Stimulated activated CD4-positive, alpha-beta T cell treated with anti-CD3 and anti-CD28 coated beads, Interleukin-2, amount 100 ng/mL, for 24 hours (primary cell): ENCODE data around the gene GPN2.
"Not testable (repeated sequence)": the region's sequence is repeated elsewhere in the genome, so short reads cannot be mapped to it uniquely, and the experiment has no call there.

Experiments
- DNase-seq, 2 donors: peaks; one replicate each; pipeline ENCODE4 v3.0.0-alpha.2; 2020

GPN2 gene

DNA sequence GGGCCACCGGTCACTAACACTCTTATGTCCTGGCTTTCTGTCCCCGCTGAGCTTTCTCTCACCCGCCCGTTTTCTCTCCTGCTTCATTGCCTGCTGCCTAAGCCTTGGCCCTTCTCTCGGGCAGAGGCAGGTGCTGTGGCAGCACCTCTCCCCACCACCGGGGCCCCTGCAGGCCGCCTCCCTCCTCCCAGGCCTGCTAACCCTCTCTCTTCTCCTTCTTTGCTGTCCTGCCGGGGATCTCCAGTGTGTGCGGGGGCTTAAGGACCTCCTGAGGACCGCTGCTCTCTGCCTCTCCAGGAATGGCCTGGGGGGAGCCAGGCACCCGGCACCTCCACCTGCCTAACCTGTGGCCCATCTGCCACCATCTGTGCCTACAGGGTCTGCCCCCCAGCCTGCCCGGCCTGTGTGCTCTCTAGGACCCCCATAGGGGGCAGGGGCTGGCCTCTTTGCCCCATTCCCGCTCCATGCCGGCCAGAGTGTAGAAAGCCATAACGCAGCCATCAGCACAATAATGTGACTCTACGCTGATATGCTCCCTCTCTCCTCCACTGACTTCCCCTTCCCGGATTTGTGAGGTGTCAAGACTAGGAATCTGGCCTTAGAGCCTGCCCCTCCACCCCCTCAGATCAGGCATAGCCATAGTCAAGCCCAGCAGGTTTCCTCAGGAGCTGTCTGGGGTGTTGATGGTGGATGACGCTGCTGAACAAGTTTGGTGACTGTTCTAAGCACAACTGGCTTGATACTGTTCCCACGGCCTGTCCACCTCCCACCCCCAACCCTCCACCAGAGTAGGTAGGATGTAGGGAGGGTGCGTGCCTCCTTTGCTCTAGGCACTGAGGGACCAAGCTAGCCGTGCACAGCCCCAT is 33.2 kb downstream of the GPN2 start:
- no peak for DNase-seq

- DNase-seq = no peak
Observed at GRCh38 chr1:26856181-26856580, 33.9 kb downstream of the GPN2 start.

DNA sequence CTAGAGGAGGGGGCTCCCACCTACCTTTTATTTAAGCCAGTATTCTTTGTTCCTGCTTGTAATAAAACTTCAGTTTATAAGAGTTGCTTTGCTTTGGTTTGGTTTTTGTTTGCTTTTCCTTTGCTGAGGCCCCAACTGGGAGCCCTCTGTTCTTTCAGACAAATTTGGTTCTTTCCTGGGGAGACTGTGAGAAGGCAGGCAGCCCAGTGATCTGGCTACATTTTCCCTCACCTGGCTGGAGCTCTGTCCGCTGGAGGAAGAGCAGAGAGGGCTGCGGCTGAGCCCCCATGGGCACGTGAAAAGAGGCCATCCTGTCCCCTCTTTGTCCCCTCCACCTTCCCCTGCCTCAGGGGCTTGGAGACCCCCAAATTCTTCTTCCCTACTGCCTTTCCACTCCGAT is 34.4 kb downstream of the GPN2 start:
- DNase-seq = no peak

- no peak for DNase-seq
Observed at GRCh38 chr1:26854906-26855305, 35.2 kb downstream of the GPN2 start.

- DNase-seq = no peak
Observed at GRCh38 chr1:26853600-26853999, 36.5 kb downstream of the GPN2 start.

DNA sequence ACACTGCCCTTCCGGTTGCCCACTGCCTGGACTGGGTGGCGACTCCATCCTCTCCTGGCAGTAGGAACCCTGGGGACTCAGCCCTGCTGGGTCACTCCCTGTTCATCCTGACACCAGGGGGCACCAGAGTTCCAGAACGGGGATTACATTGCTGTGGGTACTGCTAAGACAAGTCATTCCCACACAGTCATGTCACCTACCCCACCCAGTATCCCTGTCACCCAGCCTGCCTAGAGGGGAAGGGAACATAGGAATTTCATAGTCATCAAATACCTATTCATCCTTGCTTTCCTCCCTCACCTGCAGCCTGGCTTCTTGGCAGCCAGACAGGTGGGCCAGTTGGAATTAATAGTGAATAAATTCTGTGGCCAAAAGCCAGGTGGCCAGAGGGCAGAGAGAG is 36.9 kb downstream of the GPN2 start:
- peak; percentile 87 to 89 for DNase-seq

- DNase-seq = no peak
Observed at GRCh38 chr1:26852701-26853100, 37.4 kb downstream of the GPN2 start.

- no peak for DNase-seq
Observed at GRCh38 chr1:26851106-26851684, 38.9 kb downstream of the GPN2 start.

DNA sequence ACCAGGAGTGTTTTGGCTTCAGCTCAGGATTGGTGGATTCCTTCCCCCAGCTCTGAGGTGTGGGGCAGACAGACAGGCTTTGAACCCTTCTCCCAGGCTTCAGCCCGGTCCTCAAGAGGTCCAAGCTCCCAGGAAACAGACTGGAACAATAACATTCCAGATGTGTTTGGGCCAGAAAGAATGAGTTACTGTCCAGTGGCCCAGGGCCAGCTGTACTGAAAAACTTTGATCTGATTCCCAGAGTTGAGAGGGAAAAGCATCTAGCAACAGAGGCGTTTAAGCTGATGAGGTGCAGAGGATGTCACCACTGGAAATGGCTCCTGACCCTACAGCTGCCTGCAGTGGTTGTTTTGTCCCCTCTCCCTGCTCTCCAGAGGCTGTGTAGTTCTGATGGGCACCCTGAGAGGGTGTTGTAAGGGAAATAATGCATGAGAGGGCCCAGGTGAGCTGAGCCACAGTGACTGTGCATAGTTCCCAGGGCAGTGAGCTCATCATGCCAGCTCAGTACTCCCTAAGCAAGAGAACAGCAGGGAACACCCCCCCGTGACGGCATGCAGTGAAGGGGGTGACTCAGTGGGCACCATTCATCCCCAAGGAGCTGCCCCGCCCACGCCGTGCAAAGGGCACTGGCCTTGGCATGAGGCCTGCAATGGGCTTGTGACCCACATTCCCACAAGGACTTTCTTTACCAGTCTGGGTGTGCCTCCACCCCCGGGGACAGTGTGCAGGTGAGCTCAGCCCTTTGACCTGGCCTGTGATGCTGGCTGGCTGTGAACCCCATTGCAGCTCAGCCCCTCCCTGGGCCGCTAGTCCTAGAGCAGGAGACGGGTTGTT is 40.9 kb downstream of the GPN2 start:
- DNase-seq = no peak

GRCh38 chr1:26848499-26848898 is 41.6 kb downstream of the GPN2 start:
- no peak for DNase-seq

- DNase-seq = not testable (repeated sequence)
Observed at GRCh38 chr1:26847826-26848225, 42.3 kb downstream of the GPN2 start.

DNA sequence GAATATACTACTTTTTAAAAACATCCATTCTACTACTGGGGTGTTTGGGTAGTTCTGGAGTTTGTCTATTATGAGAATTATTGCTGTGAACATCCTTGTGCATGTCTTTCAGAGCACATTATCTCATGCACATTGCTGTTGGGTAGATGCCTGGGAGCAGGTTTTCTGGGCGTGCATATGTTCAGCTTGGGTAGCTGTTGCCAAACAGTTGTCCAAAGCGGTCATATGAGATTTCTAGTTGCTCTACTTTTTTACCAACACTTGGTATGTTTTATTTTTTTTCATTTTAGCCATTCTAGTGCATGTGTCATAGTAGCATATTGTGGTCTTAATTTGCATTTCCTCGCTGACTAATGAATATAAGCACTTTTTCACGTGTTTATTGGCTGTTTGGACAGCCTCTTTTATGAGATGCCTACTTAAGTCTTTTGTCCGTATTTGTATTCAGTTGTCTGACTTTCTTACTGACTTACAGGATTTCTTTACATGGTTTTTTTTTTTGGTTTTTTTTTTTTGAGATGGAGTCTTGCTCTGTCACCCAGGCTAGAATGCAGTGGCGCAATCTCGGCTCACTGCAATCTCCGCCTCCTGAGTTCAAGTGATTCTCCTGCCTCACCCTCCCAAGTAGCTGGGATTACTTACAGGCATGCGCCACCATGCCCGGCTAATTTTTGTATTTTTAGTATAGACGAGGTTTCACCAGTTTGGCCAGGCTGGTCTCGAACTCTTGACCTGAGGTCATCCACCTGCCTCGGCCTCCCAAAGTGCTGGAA is 45.5 kb downstream of the GPN2 start:
- DNase-seq = no peak

DNA sequence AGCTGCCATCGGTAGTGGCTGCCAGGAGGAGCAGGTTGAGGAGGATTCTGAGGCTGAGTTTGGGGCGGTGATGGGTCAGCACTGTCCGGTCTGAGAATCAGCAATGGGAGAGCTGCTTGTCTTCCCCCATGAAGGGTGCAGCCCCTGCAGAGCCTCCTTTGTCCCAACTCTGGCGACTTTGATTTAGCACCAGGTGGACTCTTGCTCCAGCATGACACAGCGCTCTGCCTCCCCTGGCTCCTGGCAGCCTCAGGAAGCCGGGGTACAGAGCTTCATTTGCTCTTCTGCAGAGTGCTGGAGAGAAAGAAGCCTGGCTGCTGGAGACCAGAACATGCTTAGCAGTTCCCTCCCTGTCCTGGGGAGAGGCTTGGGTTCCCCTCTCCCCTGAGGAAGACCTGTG is 50.3 kb downstream of the GPN2 start:
- no peak for DNase-seq

DNA sequence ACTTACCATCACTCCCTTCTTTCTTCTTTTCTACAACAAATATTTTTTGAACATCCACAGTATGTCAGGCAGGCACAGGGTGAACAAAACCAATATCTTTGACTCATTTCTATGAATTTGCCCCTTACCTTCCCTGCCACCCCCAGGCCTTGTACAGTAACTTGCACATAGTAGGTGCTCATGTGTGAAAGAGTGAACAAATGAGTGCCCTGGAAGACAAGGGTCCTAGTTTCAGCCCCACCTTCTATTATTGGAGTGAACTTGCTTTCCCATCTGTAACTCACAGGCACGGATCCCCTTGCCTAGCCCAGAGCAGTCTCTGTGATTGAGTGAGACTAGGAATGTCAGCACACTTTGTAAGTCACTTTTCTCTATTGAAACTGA is 50.8 kb downstream of the GPN2 start:
- DNase-seq = no peak

GRCh38 chr1:26838474-26839338 is 51.4 kb downstream of the GPN2 start:
- peak; percentile 60 to 65 for DNase-seq

DNA sequence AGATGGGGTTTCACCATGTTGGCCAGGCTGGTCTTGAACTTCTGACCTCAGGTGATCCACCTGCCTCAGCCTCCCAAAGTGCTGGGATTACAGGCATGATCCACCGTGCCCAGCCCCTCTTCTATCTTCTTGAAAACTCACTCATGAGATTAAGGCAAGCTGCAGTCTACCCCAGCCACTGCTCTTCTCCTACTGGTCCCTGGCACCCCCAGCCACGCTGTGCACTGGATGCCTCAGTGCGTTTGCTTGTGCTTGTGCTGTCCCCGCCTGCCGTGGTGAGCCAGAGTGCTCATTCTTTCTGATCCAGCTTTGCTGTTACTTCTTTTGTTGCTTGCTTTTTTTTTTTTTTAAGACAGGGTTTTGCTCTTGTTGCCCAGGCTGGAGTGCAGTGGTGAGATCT is 52.4 kb downstream of the GPN2 start:
- not testable (repeated sequence) for DNase-seq

DNA sequence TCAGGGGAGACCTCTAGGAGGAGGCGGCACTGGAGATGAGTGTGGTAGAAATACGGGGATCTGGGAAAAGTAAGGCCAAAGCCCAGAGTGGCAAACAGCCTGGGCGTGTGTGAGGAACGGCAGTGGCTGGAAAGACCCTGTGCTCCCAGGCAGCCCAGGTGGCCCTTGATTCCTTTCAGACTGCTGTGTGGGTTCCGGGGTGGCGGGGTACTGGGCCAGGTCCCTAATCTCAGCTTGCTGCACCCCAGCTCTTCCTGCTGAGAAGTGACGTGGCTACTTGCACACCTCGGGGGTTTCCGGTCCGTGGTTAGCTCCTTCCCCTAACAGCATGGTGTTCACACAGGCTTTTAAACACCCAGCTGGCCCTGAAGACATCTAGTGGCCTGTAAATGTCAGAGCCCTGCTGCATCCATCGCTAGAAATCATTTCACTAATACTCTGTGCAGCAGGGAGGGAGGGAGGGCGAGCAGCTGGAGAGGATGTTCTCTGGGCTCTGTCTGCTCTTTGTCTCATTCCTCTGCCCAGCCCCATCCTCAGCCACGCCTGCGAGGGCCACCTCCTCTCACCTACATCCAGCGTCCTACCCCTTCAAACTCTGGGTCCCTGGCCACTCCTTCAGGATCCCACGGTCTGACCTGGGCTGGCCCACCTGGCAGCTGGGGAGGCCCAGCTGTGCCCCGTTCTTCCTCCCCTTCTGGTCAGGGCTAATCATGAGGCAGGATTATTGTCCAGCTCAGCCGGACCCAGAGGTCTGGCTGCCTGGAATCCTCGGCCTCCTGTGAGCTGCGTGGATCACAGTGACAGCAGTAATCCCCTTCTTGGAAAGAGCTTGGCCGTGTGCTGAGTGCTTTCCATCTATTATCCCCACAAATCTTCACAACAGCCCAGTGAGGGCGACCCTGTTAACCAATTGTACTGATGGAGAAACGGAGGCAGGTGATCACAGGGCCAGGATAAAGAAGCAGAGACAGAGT is 56.4 kb downstream of the GPN2 start:
- peak; percentile 78 to 79 for DNase-seq

DNA sequence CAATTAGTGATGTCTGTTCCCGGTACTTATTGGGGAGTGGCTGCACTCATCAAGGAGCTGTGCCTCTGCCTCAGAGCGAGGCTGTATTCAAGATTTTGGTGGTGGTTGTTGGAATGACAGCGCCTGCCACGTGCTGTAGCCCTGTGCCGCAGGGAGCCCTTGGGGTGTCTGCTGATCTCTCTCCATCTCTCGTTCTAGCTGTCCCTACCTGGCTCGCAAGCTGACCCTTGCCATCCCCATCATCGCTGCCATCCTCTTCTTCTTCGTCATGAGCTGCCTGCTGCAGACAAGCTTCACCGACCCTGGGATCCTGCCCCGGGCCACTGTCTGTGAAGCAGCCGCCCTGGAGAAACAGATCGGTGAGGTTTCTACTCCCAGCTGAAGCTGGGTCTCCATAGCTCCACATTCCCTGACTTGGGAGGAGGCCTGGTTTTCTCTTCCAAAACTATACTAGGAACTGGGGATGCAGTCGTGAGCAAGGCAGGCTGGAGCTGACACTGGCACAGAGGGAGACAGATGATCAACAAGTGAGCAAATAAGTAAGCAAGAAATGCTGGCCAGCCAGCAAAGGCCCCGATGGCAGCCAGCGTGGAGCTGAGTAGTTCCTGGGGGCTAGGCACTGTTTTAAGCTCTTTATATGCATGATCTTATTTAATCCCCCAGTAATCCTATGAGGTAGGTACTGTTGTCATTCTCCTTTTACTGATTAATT is 57.7 kb downstream of the GPN2 start:
- DNase-seq = no peak

- no peak for DNase-seq
Observed at GRCh38 chr1:26831546-26832248, 58.4 kb downstream of the GPN2 start.
